GM18508 (cell line): Measurements from ENCODE around the gene HOXA9.

ENCODE experiments used
- ATAC-seq: cut with Tn5 transposase; IDR thresholded peaks from one replicate; pipeline ENCODE4 v1.9.1; 2021; ENCODE audit warnings: moderate number of reproducible peaks; ENCODE audit not compliant: insufficient read depth, unreplicated experiment

Gene HOXA9

DNA sequence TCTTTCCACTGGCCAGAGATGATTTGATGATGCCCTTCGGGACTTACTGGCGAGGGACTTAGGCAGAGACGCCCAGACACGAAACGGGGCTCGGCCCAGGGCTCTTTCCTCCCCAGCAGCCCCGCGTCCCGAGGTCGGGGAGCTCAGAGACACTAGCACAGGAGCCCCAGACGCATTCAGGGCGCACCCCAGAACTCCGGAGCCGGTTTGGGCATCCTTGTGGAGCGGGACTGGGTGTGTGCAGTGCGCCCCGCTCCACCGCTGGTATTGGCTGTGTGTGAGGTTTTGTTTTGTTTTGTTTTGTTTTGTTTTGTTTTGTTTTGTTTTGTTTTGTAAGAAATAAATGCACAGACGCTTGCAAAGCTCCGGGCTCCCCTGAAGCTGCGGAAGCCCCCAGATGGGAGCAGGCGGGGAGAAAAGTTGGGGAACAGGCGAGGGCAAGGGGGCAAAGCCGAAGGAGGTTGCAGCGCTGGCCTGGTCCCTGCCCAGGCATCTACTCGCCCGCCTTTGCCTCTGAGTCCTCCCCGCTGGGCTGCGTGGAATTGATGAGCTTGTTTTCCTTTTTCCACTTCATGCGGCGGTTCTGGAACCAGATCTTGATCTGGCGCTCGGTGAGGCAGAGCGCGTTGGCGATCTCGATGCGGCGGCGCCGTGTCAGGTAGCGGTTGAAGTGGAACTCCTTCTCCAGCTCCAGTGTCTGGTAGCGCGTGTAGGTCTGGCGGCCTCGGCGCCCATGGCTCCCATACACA, 20.0 kb downstream of the HOXA9 start:
- ATAC-seq: no peak

DNA sequence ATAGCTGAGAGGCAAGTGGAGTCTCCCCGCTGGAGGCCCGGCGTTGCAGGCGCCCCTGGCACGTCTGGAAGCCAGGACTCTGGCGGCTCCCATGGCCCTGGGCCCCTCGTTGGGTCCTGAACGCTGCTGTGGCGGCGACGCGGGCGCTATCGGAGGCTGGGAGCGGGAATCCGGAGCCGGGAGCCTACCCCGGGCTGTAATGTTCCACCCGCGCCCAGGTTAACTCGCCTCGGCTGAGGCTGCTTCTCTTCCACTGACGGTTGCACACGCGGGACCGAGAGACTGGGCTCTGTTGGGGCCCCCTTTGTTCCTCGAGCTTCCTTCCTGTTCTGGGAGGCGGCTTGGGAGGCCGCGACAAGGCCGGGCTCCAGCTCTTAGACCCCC, 20.6 kb downstream of the HOXA9 start:
- ATAC-seq: no peak

DNA sequence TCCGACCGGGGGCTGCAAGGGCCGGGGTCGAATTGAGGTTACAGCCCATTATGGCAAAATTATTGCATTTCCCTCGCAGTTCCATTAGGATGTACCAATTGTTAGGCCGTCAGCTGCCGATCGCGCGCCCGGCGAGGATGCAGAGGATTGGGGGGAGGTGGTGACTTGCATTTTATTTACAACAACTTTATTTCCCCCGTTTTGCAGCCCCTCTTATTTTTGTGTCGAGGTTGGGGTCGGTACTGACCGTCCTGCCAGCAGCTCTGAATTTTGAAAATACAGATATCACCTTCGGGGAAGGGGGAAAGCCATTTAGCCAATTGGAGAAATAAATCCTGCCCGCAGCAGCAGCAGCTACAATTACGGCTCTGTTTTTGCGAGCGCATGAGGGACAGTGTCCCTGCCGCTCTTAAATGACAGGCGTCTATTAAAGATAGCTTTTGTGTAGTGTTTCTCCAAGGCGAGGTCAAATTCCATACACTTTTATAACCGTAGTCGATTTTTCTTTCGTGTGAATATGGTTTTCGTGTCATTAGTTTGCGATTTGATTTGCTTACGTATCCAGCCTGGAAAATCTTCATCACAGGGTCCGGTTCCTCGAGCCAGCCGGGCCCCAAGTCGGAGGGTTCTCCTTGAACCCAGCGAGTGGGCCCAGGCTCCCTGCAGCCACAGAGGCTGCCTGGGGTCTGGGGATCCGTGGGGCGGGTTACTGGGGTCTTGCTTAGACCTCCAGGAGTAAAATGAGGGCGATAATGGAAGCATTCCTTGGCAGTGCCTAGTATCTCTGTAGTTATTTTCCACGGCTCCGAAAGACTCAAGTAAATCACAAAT, 21.2 kb downstream of the HOXA9 start:
- no peak for ATAC-seq

DNA sequence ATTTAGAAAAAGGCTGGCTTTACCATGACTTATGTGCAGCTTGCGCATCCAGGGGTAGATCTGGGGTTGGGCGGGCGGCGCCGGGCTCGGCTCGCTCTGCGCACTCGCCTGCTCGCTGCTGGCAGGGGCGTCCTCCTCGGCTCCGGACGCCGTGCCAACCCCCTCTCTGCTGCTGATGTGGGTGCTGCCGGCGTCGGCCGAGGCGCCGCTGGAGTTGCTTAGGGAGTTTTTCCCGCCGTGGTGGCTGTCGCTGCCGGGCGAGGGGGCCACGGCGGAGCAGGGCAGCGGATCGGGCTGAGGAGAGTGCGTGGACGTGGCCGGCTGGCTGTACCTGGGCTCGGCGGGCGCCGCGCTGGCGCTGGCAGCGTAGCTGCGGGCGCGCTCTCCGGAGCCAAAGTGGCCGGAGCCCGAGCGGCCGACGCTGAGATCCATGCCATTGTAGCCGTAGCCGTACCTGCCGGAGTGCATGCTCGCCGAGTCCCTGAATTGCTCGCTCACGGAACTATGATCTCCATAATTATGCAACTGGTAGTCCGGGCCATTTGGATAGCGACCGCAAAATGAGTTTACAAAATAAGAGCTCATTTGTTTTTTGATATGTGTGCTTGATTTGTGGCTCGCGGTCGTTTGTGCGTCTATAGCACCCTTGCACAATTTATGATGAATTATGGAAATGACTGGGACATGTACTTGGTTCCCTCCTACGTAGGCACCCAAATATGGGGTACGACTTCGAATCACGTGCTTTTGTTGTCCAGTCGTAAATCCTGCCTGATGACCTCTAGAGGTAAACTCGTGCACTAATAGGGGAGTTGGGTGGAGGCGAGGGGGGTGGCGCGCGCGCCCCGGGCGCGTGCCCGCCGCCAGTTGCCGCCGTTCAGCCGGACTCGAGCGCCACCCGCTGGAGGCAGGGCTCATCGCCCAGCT, 22.1 kb downstream of the HOXA9 start, which contains the start of gene HOXA5:
Gene HOXA5, minus strand, starts transcription at position 659 of the 927 bp plus-strand sequence. Its CDS starts 74 bp downstream, at position 585.
- ATAC-seq: no peak

DNA sequence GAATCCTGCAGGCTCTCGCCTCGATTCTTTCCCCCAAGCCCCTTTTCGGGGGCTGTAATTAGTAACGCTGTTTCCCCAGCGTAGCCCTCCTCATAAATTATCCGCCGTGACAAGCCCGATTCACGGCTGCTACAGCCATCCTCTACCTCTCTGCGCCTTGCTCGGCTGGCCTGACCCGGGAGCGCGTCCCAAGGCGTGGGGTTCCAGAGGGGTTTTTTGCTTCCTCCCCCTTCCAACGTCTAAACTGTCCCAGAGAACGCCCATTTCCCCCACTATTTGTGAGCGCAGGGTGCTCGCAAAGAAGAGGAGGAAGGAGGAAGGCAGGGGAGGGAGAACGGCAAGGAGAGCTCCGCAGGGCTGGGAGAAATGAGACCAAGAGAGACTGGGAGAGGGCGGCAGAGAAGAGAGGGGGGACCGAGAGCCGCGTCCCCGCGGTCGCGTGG, 22.7 kb downstream of the HOXA9 start:
- ATAC-seq: no peak

DNA sequence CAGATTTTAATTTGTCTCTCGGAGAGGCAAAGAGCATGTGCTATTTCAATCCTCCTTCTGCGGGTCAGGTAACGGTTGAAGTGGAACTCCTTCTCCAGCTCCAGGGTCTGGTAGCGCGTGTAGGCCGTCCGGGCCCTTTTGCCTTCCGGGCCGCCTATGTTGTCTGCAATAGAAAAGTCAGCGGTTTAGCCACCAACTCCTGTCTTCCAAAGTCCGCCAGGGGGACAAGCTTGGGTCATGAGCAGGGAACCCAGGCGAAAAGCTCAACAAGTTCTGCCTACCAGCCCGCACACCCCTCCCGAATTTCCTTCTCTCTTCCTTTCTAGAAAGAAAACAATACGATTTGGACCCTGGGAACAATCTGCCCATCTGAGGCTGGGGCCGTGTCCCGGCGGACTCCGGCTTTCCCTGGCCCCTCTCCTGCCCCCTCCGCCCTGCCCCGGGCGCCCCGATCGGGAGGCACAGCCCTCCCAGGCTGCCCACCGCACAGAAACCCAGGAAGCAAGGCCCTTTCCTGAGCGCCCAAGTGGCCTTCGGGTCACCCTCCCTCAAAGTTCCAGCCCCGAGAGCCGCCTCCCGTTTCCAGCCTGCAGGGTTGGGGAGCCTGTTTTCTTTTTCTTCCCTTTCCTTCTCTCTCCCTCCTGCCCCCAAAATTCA, 23.3 kb downstream of the HOXA9 start:
- ATAC-seq: no peak

DNA sequence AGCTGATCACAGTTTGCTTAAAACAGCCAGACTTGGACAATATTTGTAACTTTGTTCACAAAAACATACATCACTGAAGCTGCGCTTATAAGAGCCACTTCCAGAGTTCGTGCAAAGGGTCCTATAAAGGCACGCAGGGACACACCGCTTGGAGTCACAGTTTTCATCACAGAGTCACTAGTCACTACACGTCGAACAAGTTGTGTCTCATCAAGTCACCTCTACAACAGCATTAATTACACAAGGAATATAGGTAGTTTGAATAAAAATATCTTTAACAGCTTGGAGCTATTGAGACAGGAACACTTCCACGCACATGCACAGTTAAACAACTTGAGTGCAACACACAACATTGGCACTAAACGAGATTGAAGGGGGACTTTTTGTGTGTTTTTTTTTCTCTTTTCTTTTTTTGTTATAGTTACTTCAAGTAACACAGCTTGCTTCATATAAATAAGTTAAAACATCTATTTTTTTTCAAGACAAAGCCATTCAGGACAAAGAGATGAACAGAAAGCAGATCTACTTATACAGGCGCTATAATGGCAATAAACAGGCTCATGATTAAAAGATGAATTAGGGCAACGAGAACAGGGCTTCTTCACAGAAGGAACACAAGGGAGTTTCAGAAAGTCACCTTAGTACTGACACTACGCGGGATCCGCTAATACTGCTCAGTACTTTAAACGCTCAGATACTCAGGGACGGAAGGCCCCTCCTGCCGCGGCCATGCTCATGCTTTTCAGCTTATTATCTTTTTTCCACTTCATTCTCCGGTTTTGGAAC, 24.0 kb downstream of the HOXA9 start:
- no peak for ATAC-seq

DNA sequence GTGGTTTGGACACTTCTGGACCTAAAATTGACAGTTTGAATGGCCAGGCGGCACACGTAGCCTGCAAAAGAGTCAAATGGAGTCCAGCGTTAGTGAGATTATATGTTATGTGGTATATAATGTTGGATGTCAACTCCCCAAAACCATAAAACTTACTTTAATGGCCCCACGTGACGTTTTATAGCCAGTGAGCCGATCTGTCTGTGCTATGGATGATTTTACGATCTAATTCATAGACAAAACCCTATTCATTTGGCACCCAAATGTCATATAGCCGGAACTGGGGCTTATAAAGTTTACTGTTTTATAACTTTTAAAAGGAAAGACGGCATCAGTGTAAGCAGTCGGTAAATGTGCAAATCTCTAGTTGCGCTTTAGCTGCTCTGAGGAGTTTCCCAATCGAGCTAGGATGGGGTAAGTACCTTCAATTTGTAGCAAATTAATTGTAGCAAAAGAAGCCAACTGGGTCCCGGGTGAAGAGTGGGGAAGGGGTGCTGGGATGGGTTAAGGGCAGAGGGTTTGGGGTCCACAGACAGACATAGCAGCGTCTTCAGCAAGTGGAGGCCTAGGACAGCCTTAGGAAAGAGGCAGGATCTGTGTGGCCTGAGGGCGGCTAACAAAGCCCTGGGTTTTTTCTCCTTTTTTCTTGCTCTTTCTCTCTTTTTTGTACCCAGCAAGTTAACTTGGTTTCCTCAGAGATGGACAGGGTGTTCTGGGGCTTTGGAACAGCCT, 25.0 kb downstream of the HOXA9 start:
- no peak for ATAC-seq

DNA sequence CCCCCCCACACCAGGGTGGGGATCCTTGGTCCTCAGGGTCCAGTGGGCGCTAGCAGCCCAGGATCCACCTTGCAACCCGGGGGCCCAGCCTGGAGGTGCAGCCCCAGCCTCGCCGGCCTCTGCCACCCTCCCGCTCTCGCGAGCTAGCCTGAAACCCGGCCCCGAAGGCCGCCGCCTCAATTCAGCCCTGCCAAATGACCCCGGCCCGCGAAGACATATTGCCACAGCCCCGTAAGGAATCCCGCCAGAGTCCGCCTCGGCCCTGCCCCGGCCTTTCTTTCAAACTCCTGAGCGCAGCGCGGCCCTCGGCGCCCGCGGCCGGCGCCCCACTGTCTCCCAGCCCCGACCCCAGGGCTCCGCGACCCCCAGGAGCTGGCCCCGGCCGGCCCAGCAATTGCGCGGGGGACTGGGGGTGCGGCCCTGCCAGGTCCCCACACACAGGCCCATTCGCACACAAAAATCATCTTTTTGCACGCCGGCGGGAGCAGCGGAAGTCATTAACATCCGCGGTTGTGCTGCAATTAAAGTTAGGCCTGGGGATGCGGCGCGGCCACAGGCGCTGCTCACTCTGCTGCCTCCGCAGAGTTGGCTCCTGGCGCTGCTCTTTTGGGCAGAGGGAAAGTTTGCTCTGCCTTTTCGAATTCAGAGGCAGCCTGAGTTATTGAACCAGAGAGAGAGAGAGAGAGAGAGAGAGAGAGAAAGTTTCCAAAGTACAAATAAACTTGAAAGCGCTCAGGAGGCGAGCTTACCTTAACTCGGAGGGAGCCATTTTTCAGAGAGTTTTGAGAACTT, 25.8 kb downstream of the HOXA9 start:
- ATAC-seq: no peak

DNA sequence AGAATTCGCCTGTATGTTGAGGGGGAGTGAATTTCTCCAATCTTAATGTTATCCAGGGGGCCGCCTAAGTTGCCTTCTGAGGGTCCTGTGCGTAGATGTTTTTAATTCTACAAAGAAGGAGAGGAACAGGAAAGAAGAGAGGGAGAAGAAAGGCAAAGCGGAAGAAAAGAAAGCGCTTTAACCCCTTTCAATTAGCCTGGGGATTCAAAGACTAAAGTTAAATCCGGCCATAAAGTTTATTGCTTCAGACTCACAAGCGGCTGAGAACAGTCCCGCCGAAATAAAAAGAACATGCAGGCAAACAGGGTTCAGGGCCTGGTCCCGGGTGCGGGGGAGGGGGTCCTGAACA, 26.4 kb downstream of the HOXA9 start:
- no peak for ATAC-seq

DNA sequence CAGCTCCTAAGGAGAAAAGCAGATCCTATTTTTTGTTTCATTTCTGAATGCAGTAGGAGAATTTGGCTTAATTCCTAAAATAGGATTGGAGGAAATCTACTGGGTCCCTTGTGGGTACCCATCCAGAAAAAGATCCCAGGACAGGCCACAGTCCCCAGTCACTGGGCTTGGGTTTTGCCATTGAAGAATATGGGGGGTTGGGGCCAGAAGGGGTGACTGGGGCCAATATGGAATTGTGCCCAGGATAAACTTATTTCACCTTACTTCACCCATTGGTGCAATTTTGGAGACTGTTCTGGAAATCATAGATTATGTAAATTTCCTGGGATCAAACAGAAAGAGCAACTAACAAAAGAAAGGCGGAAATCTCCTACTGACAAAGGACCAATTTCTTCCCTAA, 26.9 kb downstream of the HOXA9 start:
- no peak for ATAC-seq

DNA sequence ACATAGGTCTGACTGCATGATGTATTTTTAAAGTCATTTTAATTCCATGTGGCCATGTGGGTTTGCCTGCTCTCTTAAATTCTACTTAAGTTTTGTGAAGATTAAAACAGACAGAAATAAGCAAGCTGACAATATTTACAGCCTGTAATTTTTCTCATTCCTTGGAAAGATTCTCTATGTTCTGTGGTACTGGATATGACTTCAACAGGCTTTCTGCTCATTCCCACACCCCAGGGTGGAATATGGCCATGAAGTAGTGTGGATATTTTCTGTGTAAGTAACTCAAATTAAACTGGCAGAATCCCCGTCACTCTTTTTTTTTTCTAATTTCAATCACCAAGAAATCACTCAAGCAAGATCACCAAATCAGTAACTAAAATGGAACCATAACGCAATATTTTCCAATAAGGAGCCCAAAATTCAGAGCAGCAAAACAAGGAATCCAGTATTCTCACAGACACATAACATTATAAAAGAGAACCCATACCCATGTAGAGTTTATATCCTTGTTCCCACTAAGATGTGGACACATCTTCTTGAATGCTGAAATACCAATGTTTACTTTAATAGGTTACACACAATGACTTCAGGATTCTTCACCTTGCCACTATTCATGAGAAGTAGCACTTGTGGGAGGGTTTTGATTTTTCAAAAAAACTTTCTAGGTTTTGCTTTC, 27.6 kb downstream of the HOXA9 start:
- no peak for ATAC-seq

DNA sequence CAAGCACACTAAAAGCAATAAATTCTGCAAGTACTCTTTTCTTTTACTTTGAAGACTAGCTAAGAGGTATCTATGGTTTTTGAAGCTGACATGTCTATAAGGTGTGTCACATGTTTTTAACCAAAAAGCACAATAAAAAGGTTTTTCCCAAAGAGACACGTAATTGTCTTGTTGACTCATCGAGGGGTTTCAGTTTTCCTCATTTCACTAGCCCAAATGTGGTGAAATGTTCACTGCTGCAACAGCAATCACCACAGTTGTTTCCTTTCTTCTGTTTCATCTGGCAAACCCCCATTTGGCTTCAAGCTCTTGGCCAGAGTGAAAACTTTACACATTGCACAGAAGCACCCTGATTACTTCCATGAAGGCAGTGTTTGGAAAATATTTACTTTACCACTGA, 30.9 kb downstream of the HOXA9 start:
- no peak for ATAC-seq

DNA sequence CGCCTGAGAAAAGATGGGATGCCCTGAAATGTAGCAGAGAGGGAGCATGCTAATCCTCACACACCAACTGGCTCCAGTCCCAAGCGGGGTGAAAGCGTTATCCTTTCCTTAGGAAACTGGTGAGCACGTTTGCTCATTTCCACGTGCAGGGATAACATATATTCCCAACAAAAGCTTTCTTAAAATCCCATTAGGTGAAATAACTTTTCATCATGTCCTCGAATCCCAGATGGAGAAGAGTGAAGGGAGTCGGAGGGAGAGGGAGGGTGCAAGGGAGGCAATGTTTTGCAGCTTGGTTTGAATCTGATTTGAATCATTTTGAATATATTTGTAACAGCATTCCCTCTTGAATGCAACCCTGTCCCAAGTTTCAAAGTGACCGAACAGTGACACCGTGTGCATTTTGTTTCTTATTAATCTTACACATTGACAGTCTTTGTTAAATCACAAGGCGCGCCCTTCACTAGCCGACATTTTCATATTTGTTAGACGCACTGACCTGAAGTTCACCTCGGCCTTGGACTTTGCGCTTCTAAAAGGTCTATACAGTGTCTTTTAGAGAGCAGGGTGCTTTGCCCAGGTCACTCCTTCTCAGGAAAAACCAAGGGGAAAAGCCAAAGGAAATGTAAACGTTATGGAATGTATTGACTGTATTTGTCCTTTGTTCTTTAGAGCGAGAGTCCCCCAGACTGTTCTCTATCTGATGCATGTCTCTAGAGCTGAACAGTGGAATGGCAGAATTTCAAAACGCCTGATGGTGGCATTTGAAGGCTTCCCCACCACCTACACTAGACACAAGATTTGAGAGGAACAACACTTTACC, 31.7 kb downstream of the HOXA9 start:
- no peak for ATAC-seq

DNA sequence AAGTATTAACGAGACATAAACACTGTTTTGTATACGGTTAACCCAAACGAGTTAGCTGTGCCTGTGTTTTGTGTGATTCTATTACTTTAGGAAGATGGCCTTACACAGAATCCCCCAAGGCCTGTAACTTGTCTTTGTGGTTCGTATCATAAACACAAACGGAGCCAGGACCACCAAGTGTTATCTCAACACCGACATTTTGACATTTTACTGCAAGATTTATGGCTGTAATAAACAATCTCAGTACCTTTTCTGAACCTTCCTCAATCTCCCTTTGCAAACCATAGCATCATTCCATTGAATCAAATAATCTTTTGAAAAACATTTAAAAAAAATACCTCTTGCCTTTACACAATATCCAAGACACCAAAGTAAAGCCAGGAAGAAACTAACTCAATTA, 32.4 kb downstream of the HOXA9 start:
- ATAC-seq: no peak

DNA sequence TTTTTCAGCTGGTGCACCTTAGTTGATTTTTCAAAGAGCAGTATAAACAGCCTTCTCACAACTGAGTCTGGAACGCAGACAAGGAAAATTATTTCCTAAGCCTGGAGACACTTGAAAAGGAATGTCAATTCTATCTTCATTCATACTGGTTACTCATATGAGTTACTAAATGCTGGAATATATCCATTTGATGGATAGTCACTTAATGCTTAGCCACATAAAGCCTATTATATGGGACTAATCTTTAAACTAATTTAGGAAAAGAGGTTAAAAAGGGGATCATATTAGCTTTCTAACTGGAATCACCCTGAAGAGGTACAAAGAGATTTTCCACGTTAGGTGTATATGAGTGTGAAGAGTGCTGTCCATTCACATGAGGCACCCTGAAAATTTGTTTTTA, 33.1 kb downstream of the HOXA9 start:
- ATAC-seq: no peak

DNA sequence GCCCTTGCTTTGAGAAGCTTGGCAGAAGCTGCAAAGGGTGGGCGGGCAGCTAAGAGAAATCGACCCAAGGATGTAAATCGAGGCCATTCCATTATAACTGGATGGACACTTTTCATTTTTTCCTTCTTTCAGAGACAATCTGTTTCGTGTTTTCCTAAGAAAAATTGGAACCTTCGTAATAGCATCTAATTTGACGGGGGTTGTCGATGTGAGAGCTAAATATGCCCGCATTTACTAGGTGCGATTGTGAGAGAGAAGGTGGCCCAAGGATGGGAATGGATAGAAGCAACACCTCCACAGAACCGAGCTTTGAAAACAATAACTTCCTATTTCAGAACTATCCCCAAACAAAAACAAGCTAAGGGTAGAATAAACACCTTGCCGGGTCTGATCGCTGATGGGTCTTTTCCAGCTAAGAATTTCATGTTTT, 33.9 kb downstream of the HOXA9 start:
- no peak for ATAC-seq
